ENCODE data around the gene CDYL2. TPM values are rescaled to one million over a fixed set of nuclear protein-coding genes. Genes with fewer than 3 reads are reported as not detected.
A peak's percentile ranks its signal among the peaks of the same experiment; 100 is the strongest.

The CDYL2 gene
- total and polyA plus RNA-seq, 2 experiments from 2014 or later: 0.74 to 0.95 TPM

DNA sequence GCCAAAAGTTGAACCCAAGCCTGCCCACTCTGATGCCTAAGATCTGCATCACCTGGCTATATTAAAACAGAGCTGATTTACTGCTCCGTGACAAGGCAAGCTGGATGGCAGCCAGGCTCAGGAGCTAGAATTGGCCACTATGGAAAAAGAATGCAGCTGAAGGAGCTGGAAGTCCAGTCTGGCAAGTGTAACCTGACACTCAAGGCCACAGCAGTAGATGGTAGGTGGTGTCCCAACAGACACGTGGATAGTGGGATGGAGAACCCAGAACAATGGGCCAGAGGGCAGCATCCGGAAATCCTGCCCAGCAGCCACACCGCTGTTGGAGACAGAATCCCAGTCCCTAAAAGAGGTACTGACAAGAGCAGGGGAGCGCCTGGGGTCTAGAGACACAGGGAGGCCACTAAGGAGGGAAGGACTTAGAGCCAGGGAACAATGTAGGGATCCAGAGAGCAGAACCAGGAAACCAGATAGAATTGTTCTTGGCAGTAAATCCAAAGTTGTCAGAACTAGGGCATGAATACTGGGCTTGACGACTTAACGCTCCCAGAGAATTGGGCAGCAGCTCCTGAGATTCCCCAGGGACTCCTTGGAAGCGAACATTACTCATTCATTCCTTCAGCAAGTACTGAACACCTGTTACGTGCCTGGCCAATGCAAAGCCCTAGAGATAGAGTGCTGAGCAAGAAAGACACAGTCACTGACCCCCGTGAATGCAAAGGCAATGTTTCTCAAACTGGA is 85.7 kb downstream of the CDYL2 start:
- H3K27ac ChIP-seq: no peak overlapping the region
- no peaks in the 10 kb centered on the region for H3K36me3 ChIP-seq
- H3K9me3 ChIP-seq (ENCODE audit: low read depth): no peaks in the 10 kb centered on the region
- H3K4me1 ChIP-seq (ENCODE audit: low read depth): no peaks in the 10 kb centered on the region
- no peaks in the 10 kb centered on the region for H3K27me3 ChIP-seq
- peak; percentile 1 to 33 for DNase-seq (ENCODE audit: low read depth in 1 of 2, low spot score in 1 of 2)
- TF ChIP-seq, protein P1, sequence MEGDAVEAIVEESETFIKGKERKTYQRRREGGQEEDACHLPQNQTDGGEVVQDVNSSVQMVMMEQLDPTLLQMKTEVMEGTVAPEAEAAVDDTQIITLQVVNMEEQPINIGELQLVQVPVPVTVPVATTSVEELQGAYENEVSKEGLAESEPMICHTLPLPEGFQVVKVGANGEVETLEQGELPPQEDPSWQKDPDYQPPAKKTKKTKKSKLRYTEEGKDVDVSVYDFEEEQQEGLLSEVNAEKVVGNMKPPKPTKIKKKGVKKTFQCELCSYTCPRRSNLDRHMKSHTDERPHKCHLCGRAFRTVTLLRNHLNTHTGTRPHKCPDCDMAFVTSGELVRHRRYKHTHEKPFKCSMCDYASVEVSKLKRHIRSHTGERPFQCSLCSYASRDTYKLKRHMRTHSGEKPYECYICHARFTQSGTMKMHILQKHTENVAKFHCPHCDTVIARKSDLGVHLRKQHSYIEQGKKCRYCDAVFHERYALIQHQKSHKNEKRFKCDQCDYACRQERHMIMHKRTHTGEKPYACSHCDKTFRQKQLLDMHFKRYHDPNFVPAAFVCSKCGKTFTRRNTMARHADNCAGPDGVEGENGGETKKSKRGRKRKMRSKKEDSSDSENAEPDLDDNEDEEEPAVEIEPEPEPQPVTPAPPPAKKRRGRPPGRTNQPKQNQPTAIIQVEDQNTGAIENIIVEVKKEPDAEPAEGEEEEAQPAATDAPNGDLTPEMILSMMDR (IDR thresholded peaks at IDR 0.05; ENCODE audit: low read depth, low read length): no peak
- no peak overlapping the region for H3K4me3 ChIP-seq

DNA sequence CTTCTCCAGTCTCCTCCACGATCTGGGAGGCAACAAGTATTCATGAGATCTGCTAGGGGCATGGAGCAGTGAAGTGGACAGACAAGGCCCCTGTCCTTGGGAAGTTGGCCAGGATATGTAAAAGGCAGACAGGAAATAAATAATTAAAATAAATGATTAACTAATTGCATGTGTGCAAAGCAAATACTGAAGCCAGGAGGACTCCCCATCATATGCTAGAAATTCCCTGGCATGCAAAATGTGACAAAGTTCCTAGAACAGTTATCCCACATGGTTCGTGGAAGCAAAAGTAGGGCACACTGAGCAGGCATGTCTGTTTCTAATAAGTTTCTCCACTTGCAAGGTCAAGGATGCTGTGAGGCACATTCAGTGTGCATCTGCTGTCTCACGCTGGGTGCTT is 86.8 kb downstream of the CDYL2 start:
- Histone ChIP-seq H3K4me3 (no peak overlapping the region), H3K36me3 (no peaks in the 10 kb centered on the region), H3K9me3 (ENCODE audit: low read depth) (no peaks in the 10 kb centered on the region), H3K4me1 (ENCODE audit: low read depth) (no peaks in the 10 kb centered on the region), H3K27ac (no peak overlapping the region), H3K27me3 (no peaks in the 10 kb centered on the region)
- no peak for DNase-seq (ENCODE audit: low read depth in 1 of 2, low spot score in 1 of 2)
- TF ChIP-seq, protein P1 (IDR thresholded peaks at IDR 0.05; ENCODE audit: low read depth, low read length): no peak

DNA sequence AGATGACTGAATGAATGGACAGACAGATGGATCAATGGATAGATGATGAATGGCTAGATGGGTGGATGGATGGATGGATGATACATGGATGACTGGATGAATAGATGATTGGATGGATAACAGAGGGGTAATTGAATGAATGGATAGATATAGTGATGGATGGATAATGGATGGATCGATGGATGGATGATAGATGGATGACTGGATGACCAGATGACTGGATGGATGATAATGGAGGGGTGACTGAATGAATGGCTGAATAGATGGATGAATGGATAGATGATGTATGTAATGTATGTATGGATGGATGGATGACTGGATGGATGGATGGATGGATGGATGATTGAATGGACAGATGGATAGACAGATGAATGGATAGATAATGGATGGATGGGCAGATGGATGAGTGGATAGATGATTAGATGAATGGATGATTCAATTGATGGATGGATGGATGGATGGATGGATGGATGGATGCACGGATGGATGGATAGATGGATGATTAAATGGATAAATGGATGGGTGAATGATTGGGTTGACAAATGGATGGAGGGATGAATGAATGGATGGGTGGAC is 87.7 kb downstream of the CDYL2 start:
- no peak for DNase-seq (ENCODE audit: low read depth in 1 of 2, low spot score in 1 of 2)
- no peak overlapping the region for H3K4me3 ChIP-seq
- no peaks in the 10 kb centered on the region for H3K9me3 ChIP-seq (ENCODE audit: low read depth)
- TF ChIP-seq, protein P1 (IDR thresholded peaks at IDR 0.05; ENCODE audit: low read depth, low read length): no peak
- H3K27ac ChIP-seq: no peak overlapping the region
- H3K4me1 ChIP-seq (ENCODE audit: low read depth): no peaks in the 10 kb centered on the region
- H3K27me3 ChIP-seq: no peaks in the 10 kb centered on the region
- H3K36me3 ChIP-seq: no peaks in the 10 kb centered on the region

DNA sequence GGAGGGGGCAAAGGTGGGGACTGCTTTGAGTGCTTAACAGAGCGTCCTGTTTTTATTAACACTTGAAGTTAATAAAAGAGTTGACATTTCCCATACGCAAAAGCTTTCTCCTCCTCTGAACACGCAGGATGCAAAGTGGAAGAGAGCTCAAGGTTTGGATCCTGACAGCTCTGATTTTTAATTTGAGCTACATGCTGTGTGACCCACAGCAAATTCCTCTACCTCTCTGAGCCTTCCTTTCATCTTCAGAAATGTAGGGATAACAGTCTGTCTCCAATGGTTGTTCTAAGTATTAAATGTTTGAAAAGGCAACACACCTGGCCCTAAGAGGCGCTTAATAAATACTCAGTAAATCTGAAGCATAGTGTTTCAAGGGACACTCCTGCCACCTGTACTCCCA is 93.0 kb downstream of the CDYL2 start:
- Histone ChIP-seq H3K27me3 (no peaks in the 10 kb centered on the region), H3K4me3 (no peak overlapping the region), H3K4me1 (ENCODE audit: low read depth) (no peaks in the 10 kb centered on the region), H3K9me3 (ENCODE audit: low read depth) (no peaks in the 10 kb centered on the region), H3K27ac (no peak overlapping the region), H3K36me3 (no peaks in the 10 kb centered on the region)
- DNase-seq (ENCODE audit: low read depth in 1 of 2, low spot score in 1 of 2): no peak
- TF ChIP-seq, protein P1 (IDR thresholded peaks at IDR 0.05; ENCODE audit: low read depth, low read length): no peak

DNA sequence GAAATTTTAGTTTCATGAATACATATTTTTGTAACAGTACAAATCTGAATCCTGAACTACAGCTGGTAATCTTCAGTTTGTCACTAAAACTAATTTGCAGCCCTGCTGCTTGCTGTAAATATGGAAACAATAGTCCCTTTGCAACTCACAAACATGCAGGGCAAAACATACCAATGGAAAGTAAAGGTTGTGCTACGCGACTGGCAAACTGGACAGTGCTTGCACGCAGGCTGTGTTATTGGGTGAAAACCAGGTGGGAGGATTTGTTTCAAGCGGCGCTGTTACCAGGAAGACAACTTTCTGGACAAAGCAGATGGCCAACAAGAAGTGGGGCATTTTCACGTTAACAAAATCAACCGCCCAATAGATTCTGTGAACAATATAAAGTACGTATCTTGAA is 93.5 kb downstream of the CDYL2 start:
- DNase-seq (ENCODE audit: low read depth in 1 of 2, low spot score in 1 of 2): no peak
- TF ChIP-seq, protein P1 (IDR thresholded peaks at IDR 0.05; ENCODE audit: low read depth, low read length): no peak
- Histone ChIP-seq H3K27ac (no peak overlapping the region), H3K27me3 (no peaks in the 10 kb centered on the region), H3K4me3 (no peak overlapping the region), H3K9me3 (ENCODE audit: low read depth) (no peaks in the 10 kb centered on the region), H3K36me3 (no peaks in the 10 kb centered on the region), H3K4me1 (ENCODE audit: low read depth) (no peaks in the 10 kb centered on the region)

All from cardiac muscle cell (in vitro differentiated cells and primary cell).